ENCODE results near the gene PRG2. TPM values are rescaled to one million over a fixed set of nuclear protein-coding genes. Genes with fewer than 3 reads are reported as not detected.
"Not testable (repeated sequence)": the region's sequence is repeated elsewhere in the genome, so short reads cannot be mapped to it uniquely, and the experiment has no call there.

Gene PRG2
- total RNA-seq, 1 donor from 2014 or later: not detected

- H3K36me3 ChIP-seq: peaks cover 9% of the 10 kb centered on the region
- no peak within 1 kb of the TSS for H3K27ac ChIP-seq
- TF ChIP-seq CTCF (IDR thresholded peaks at IDR 0.05): no peak
- H3K27me3 ChIP-seq: no peaks in the 10 kb centered on the region
- peaks cover 18% of the 10 kb centered on the region for H3K4me1 ChIP-seq
- DNase-seq: no peak
- H3K9me3 ChIP-seq: no peaks in the 10 kb centered on the region
- no peak within 1 kb of the TSS for H3K4me3 ChIP-seq
- ATAC-seq: no peak
- intact Hi-C loops (cut with DNase I): no loop called here
These were observed 52.3 kb downstream of the PRG2 start, which contains the start of gene P2RX3 for GRCh38 chr11:57338142-57338541. P2RX3 (plus strand) TSS chr11:57338352; CDS start chr11:57338551, 199 bp downstream.

GRCh38 chr11:57336856-57337255 is 53.6 kb downstream of the PRG2 start:
- H3K27ac ChIP-seq; intact Hi-C loops (cut with DNase I); ATAC-seq; H3K27me3 ChIP-seq; H3K4me3 ChIP-seq; H3K9me3 ChIP-seq; DNase-seq: not testable (repeated sequence)
- H3K36me3 ChIP-seq: peaks cover 22% of the 10 kb centered on the region
- peaks cover 18% of the 10 kb centered on the region for H3K4me1 ChIP-seq

Other genes with a start within 250 kb of the PRG2 start
- gene LRRC55, start 208.7 kb downstream of the PRG2 start, total RNA-seq: not detected
- 1.2 TPM for gene APLNR, start 153.4 kb downstream of the PRG2 start, total RNA-seq
- gene TNKS1BP1, start 65.7 kb downstream of the PRG2 start, total RNA-seq: 189 TPM
- 64.7 TPM for gene SSRP1, start 54.8 kb downstream of the PRG2 start, total RNA-seq
- not detected for gene P2RX3, start 52.3 kb downstream of the PRG2 start, total RNA-seq
- gene PRG3, start 9.5 kb downstream of the PRG2 start, total RNA-seq: not detected
- 117 TPM for gene SLC43A3, start 36.5 kb upstream of the PRG2 start, total RNA-seq
- 3.2 TPM for gene RTN4RL2, start 69.9 kb upstream of the PRG2 start, total RNA-seq
- gene SLC43A1, start 125.1 kb upstream of the PRG2 start, total RNA-seq: 12.4 TPM
- gene TIMM10, start 140.1 kb upstream of the PRG2 start, total RNA-seq: 34.7 TPM
- not detected for gene SMTNL1, start 146.9 kb upstream of the PRG2 start, total RNA-seq
- 120 TPM for gene UBE2L6, start 177.0 kb upstream of the PRG2 start, total RNA-seq
- gene SERPING1, start 207.0 kb upstream of the PRG2 start, total RNA-seq: 490 TPM